Islet precursor cell (in vitro differentiated cells): ENCODE data around the gene CSKMT.
"Not testable (repeated sequence)": the region's sequence is repeated elsewhere in the genome, so short reads cannot be mapped to it uniquely, and the experiment has no call there.

ENCODE experiments used
- DNase-seq: peaks from one replicate; pipeline ENCODE4 v3.0.0-alpha.2; 2018

CSKMT gene

DNA sequence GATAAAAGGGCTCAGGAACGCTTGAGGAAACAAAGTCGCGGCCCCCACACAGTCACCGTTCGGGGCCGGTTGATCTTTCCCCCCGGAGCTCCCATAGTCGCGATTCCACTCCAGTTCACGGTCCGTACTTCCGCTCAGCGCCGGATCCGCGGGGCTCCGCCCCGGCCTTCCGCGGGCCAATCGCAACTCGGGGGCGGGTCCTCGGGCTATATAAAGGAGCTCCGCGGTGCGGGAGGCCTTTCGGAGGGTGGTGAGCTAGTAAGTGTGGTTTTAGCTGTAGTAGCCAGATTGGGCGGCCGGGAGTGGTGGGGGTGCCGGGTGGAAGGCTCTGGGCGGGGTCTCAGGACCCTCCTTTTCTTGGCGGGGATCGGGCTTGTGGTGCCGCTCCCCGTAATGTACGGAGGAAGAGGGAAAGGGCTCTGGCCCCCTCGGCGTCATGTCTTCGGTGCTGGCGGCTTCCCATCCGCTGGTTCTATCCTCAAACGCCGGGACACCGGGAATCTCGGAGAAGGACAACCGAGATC is at the start of gene CSKMT, which contains the start of gene C11orf98:
CSKMT (plus strand) TSS at position 238 of the 524 bp plus-strand sequence. CDS start 568 bp downstream, outside the sequence.
C11orf98 (minus strand) TSS at position 136 of the 524 bp plus-strand sequence; CDS start at position 95, 41 bp downstream.
- peak; percentile 97 for DNase-seq

GRCh38 chr11:62615521-62615920 is 49.6 kb upstream of the CSKMT start:
- DNase-seq, result no peak

DNA sequence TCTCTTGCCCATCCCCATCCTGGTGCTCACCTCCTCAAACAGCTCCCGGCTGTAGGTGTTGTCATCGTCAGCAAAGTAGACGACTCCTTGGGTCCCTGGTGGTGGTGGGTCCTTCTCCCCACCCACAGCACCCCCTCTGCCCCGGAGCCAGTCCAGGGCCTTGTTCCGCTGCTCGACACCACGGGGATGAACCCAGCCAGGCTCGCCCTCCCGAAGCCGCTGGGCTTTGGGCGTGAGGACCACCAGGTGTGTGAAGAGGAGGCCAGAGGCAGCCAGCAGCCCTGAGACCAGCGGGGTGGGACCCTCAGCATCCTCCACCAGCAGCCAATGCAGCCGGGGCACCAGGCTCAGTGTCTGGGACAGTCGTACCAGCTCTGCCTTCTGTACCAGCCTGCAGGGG is 48.2 kb upstream of the CSKMT start:
- DNase-seq, result not testable (repeated sequence)

- no peak for DNase-seq
These were observed 44.0 kb upstream of the CSKMT start for GRCh38 chr11:62621027-62621566.

- peak; percentile 99 for DNase-seq
These were observed 43.3 kb upstream of the CSKMT start, which contains the start of gene B3GAT3 for GRCh38 chr11:62621567-62622470. B3GAT3 (minus strand) TSS chr11:62621986; CDS start chr11:62621947, 39 bp downstream.

DNA sequence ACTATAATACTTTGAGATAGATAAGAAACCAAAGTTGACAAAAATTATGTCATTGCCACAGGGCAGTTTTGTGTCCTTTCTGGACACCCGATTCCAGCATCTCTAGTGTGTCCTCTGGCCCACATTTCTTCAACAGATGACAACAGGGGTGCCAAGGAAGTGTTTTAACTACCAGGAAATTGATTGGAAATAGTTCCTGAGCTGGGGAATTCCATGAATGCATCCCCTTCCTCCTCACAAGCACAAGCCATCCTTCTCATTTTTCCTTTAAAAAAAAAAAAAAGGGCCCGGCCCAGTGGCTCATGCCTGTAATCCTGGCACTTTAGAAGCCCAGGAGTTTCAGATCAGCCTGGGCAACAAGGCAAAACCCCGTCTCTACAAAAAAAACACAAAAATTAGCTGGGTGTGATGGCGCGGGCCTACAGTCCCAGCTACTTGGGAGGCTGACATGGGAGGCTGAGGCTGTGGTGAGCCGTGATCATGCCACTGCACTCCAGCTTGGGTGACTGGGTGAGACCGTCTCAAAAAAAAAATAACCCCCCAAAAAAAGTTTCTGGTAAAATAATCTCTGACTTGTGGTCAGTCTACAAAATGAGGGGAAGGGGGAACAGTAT is 42.5 kb upstream of the CSKMT start:
- DNase-seq, result no peak

GRCh38 chr11:62627713-62628112 is 37.4 kb upstream of the CSKMT start:
- no peak for DNase-seq

DNA sequence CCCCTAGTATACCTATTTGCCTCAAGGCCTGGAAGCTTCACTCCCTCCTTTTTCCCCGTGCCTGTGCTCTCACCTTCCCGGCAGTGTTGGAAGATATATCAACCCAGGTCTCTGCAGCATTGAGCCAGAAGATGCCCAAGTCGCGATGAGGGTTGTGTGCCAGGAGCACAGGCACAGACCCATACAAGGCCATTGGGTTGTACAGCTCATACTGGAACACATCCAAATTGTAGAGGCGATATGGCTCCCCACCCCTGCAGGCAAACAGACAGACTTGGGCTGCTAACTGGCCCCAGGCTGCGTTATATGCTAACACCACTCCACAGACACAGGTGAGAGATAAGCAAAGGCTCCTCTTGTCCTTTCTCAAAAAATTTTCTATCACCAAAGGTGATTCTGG is 32.6 kb upstream of the CSKMT start:
- DNase-seq, result no peak

DNA sequence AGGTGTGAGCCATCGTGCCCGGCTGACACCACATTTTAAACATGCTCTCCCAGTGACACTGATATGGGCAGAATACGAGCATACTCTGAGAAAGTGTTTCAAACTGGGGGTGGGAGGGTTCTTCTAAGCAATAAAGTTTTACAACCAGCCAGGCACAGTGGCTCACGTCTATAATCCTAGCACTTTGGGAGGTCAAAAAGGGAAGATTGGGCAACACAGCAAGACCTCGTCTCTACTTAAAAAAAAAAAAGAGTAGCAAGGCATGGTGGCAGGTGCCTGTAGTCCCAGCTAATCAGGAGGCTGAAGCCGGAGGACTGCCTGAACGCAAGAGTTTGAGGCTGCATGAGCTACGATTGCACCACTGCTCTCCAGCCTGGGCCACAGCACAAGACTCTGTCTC is 20.9 kb upstream of the CSKMT start:
- no peak for DNase-seq

DNA sequence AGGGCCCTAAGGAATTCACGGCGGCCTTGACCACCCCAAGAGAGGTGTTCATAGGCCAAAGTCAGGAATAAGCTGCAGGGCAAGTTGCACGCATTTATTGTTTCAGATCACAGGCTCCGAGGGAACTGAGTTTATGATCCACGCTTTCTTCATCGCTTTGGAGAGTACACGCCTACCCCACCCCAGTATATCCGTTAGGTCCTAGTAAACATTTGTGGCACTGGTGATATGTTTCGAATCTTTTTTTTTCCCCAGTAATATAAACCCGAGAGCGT is 19.5 kb upstream of the CSKMT start:
- DNase-seq, result no peak

DNA sequence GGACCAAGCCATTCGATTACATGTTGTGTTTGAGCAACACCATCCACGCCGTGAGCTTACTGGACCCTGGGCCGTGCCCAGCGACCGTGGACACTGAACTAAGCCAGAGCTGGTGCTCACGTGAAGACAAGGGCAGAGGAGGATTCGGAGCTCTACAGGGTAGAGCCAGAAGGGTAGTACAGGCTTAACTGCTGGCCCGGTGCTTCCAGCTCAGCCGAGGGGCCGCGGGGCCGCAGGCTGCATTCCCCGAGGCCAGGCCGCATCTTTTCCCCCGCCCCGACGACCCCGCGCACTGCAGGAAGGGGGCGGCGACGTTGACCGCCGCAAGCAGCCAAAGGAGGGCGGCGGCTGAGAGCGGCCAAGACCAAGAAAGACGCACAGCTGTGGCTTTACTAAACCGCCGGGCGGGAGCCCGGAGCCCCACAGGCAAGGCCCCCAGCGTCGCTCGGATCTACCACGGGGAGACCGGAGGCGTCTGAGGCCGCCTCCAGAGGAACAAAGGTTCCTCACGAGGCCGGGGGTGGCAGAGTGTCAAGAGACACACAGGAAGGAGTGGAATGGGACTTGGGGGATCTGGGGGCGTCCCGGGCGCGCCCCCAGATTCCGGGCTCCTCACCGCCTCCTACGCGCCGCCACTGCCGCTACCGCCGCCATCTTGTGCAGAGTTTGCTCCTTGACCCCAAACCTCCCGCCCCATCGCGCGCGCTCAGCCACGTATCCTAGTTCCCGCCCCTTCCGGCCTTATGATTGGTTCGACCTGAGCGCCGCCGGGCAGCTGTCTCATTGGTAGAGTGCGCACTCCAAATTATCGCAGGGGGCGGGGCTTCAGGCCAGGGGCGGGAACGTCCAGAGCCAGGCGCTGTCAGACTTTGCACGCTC is 18.9 kb upstream of the CSKMT start, which contains the start of gene GANAB:
GANAB (minus strand) TSS at position 668 of the 879 bp plus-strand sequence; CDS start at position 654, 14 bp downstream.
- peak; percentile 99 for DNase-seq

GRCh38 chr11:62646825-62647608 is 18.1 kb upstream of the CSKMT start:
- DNase-seq, result no peak

DNA sequence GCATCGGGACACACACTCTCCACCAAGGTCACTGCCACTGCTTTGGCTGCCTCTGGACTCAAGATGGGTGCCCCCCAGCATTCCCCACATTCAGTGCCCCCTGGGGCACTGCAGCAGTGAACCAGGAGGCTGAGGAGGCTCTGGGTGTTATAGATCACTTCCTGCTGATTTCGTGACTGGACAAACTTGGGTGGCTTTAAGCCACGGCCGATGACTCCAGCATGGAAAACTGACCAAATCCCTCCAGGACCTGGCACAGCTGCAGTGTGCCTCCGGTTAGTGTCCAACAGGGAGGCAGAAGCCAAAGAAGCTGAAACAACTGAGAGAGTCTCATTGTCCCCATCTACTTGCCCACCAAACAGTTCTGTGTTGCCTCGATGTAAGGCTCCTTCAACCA is 17.5 kb upstream of the CSKMT start:
- DNase-seq, result no peak

- DNase-seq, result no peak
These were observed 16.7 kb upstream of the CSKMT start for GRCh38 chr11:62648185-62648966.

DNA sequence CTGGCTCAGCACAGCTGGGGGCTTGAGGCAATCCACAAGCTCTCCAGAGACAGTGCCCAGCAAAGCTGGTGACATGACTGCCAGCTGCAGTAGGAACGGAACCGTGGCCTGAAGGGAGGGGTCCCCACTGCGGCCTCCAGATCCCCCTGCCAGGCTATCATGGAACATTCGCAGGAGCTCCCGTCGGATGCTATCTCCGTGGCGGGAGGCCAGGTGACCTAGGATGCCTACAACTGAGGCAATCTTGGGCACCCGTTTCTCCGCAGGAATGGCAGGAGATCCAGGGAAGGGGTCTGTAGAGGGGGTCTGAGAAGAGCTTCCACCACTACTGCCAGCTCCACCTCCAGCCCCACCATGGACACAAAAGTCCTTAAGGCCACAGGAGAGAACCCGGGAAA is 16.1 kb upstream of the CSKMT start:
- DNase-seq, result no peak

- no peak for DNase-seq
These were observed 15.6 kb upstream of the CSKMT start for GRCh38 chr11:62649486-62649885.

DNA sequence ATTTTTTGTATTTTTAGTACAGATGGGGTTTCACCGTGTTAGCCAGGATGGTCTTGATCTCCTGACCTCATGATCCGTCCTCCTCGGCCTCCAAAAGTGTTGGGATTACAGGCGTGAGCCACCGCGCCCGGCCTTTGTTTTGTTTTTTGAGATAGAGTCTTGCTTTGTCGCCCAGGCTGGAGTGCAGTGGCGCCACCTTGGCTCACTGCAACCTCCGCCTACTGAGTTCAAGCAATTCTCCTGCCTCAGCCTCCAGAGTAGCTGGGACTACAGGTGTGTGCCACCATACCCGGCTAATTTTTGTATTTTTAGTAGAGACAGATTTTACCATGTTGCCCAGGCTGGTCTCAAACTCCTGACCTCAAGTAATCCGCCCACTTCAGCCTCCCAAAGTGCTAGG is 14.8 kb upstream of the CSKMT start:
- not testable (repeated sequence) for DNase-seq

GRCh38 chr11:62652161-62653006 is 12.7 kb upstream of the CSKMT start:
- DNase-seq, result no peak

DNA sequence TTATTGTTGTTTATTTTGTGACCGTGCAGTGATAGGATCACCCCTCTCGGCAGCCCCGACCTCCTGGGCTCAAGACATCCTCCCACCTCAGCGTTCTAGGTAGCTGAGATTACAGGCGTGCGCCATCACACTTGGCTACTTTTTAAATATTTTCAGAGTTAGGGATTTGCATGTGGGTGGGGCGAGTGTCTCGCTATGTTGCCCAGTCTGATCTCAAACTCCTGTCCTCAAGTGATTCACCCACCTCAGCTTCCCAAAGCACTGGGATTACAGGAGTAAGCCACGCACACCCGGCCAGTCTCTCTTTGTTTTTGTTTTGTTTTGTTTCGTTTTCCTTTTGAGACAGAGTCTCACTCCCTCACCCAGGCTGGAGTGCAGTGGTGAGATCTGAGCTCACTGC is 10.8 kb upstream of the CSKMT start:
- no peak for DNase-seq
